NB4 (cell line): ENCODE measurements around the gene FAM83D.
"Not testable (repeated sequence)": the region's sequence is repeated elsewhere in the genome, so short reads cannot be mapped to it uniquely, and the experiment has no call there.

ENCODE experiments used
- DNase-seq: peaks from one replicate; pipeline ENCODE4 v3.0.0; 2010; ENCODE audit warnings: low read depth
- H3K4me3 ChIP-seq: one replicate; pipeline ENCODE4 v1.5.1; 2011; ENCODE audit warnings: mild to moderate bottlenecking, low read depth, low read length, moderate library complexity
- CTCF ChIP-seq: IDR thresholded peaks from one replicate; pipeline ENCODE4 v1.5.1; 2012; ENCODE audit warnings: low read depth, low read length
- MAX ChIP-seq: IDR thresholded peaks from 2 replicates; pipeline ENCODE4 v1.6.1; 2011; ENCODE audit warnings: low read depth, low read length
- MYC ChIP-seq: IDR thresholded peaks from 2 replicates; pipeline ENCODE4 v1.6.1; 2011; ENCODE audit warnings: low read depth, low read length
- POLR2A ChIP-seq: IDR thresholded peaks from 2 replicates; pipeline ENCODE4 v1.6.1; 2011; ENCODE audit warnings: mild to moderate bottlenecking; ENCODE audit not compliant: insufficient read length; ENCODE audit errors: extremely low read depth

FAM83D gene

GRCh38 chr20:38991814-38992704 lies 65.8 kb downstream of the FAM83D start:
- DNase-seq = no peak
- TF ChIP-seq MAX = no peak
- no peak for TF ChIP-seq POLR2A
- TF ChIP-seq CTCF = no peak
- no peak overlapping the region for H3K4me3 ChIP-seq

- no peak for DNase-seq
- no peak overlapping the region for H3K4me3 ChIP-seq
- TF ChIP-seq POLR2A (no peak), MYC (no peak), MAX (no peak), CTCF (no peak)
Measured at GRCh38 chr20:38995536-38996044, 69.4 kb downstream of the FAM83D start.

- DNase-seq, H3K4me3 ChIP-seq: not testable (repeated sequence)
Measured at GRCh38 chr20:38996866-38997265, 70.6 kb downstream of the FAM83D start.

GRCh38 chr20:38997622-38998021 lies 71.4 kb downstream of the FAM83D start:
- no peak overlapping the region for H3K4me3 ChIP-seq
- TF ChIP-seq CTCF (no peak), MYC (no peak), MAX (no peak), POLR2A (no peak)
- peak; percentile 73 for DNase-seq

- H3K4me3 ChIP-seq = no peak overlapping the region
- no peak for DNase-seq
- no peak for TF ChIP-seq MYC
- TF ChIP-seq MAX = no peak
- TF ChIP-seq CTCF = no peak
- no peak for TF ChIP-seq POLR2A
Measured at GRCh38 chr20:38999217-38999616, 73.0 kb downstream of the FAM83D start.

- TF ChIP-seq MYC (no peak), POLR2A (no peak), CTCF (no peak), MAX (no peak)
- no peak overlapping the region for H3K4me3 ChIP-seq
- DNase-seq = no peak
Measured at GRCh38 chr20:38999965-39000910, 74.0 kb downstream of the FAM83D start.
